ENCODE measurements around the gene SPTBN1. TPM values are rescaled to one million over a fixed set of nuclear protein-coding genes. Genes with fewer than 3 reads are reported as not detected.

The SPTBN1 gene
- total RNA-seq, 2 experiments from 2014 or later = 132 to 183 TPM

- H3K79me2 ChIP-seq (ENCODE audit: insufficient read depth, low read depth, low read length) = no peaks in the 10 kb centered on the region
- H3K4me2 ChIP-seq (ENCODE audit: low read length) = no peak overlapping the region
- H3K9me2 ChIP-seq (ENCODE audit: insufficient read depth, low read length) = no peaks in the 10 kb centered on the region
- H3K4me3 ChIP-seq (ENCODE audit: low read depth, low read length, poor library complexity, severe bottlenecking) = no peak overlapping the region
- H2AFZ ChIP-seq (ENCODE audit: low read length) = no peak overlapping the region
- BruUV-seq (replicated peaks) = no TSS peak
- H3K4me1 ChIP-seq (ENCODE audit: insufficient read depth, low read length, poor library complexity, severe bottlenecking) = no peaks in the 10 kb centered on the region
- H4K20me1 ChIP-seq (ENCODE audit: insufficient read depth, low read length) = no peaks in the 10 kb centered on the region
- peaks cover 97% of the 10 kb centered on the region for H3K36me3 ChIP-seq (ENCODE audit: insufficient read depth, low read length)
- CTCF ChIA-PET (ENCODE audit: unreplicated experiment) = no interaction called here
- no peaks in the 10 kb centered on the region for H3K9me3 ChIP-seq (ENCODE audit: low read length)
- no peak for DNase-seq (ENCODE audit: low spot score)
- no peak overlapping the region for H3K27ac ChIP-seq (ENCODE audit: low read depth, low read length, poor library complexity, severe bottlenecking)
- POLR2A ChIA-PET = no interaction called here
- TF ChIP-seq CTCF (conservative IDR thresholded peaks at IDR 0.05; ENCODE audit: low read length) (no peak), EZH2phosphoT487 (IDR thresholded peaks at IDR 0.05; ENCODE audit: borderline replicate concordance, low read depth, low read length) (no peak)
- intact Hi-C loops (cut with micrococcal nuclease; ENCODE audit: unreplicated experiment) = no loop called here
Measured at GRCh38 chr2:54659527-54659926, 203.4 kb downstream of the SPTBN1 start.

DNA sequence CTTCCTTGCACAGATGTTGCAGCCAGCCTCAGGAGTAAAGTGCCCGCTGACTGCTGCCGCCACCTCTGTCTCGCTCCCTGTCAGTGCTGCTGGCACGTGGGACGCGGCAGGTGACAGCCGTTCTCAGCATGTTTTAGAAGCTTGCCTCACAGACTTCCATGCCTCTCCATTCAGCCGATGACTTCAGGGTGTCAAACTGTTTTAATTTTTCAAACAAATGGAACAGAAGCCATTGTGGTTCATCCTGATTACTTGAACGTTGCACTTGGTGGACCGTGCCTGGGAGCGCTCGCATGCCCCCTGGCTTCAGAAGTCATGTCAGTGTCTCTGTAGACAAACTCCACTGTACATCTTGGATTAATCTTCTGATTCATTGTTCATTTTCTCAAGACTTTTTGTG, 204.6 kb downstream of the SPTBN1 start:
- no peak for DNase-seq (ENCODE audit: low spot score)
- Histone ChIP-seq H3K27ac (ENCODE audit: low read depth, low read length, poor library complexity, severe bottlenecking) (no peak overlapping the region), H2AFZ (ENCODE audit: low read length) (no peak overlapping the region), H3K4me3 (ENCODE audit: low read depth, low read length, poor library complexity, severe bottlenecking) (no peak overlapping the region), H3K79me2 (ENCODE audit: insufficient read depth, low read depth, low read length) (no peaks in the 10 kb centered on the region), H3K36me3 (ENCODE audit: insufficient read depth, low read length) (peaks cover 97% of the 10 kb centered on the region), H3K9me2 (ENCODE audit: insufficient read depth, low read length) (no peaks in the 10 kb centered on the region), H3K4me2 (ENCODE audit: low read length) (no peak overlapping the region), H3K9me3 (ENCODE audit: low read length) (no peaks in the 10 kb centered on the region), H3K4me1 (ENCODE audit: insufficient read depth, low read length, poor library complexity, severe bottlenecking) (no peaks in the 10 kb centered on the region), H4K20me1 (ENCODE audit: insufficient read depth, low read length) (no peaks in the 10 kb centered on the region)
- TF ChIP-seq EZH2phosphoT487 (IDR thresholded peaks at IDR 0.05; ENCODE audit: borderline replicate concordance, low read depth, low read length) = no peak
- TF ChIP-seq CTCF (conservative IDR thresholded peaks at IDR 0.05; ENCODE audit: low read length) = peak; percentile 34; the same call in 1 of the 2 replicates
- intact Hi-C loops (cut with micrococcal nuclease; ENCODE audit: unreplicated experiment) = loop anchor here (10.0 kb wide), 1 partner anchor 314 kb away; no protein-coding TSS in a partner anchor
- POLR2A ChIA-PET = interaction anchor here (0.6 kb wide), 1 partner anchor 29 kb away, joined by 6 read pairs; no protein-coding TSS in a partner anchor
- CTCF ChIA-PET (ENCODE audit: unreplicated experiment) = no interaction called here
- no TSS peak for BruUV-seq (replicated peaks)

DNA sequence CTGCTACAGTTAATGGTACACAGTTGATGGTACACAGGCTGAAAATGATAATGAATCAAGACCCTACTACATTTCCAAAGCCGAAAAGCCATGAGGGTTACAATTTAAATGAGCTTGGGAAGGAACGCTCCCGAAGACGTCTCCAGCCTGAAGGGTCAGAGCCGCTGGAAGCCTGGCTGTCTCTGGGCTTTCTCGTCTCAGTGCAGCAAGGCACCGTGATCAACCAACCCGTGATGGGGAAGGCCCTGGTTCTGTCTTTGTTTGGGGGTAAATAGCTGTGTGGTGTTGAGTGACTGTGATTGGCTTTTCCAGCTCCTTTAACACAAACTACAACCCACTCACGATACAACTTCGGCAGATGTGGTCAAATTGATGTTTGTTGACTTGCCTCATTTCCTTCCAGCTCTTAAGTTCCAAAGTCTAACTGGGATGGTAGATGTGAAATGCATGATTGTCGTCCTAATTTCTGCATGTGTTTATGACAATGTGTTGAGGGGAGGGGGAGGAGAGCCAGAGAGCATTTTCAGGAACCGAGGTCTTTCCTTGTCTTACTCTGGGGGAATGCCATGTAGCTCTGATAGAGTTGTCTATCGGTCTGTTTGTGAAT, 207.4 kb downstream of the SPTBN1 start:
- no peaks in the 10 kb centered on the region for H3K9me2 ChIP-seq (ENCODE audit: insufficient read depth, low read length)
- no peaks in the 10 kb centered on the region for H3K79me2 ChIP-seq (ENCODE audit: insufficient read depth, low read depth, low read length)
- H3K9me3 ChIP-seq (ENCODE audit: low read length) = no peaks in the 10 kb centered on the region
- peaks cover 99% of the 10 kb centered on the region for H3K36me3 ChIP-seq (ENCODE audit: insufficient read depth, low read length)
- TF ChIP-seq CTCF (conservative IDR thresholded peaks at IDR 0.05; ENCODE audit: low read length) (no peak), EZH2phosphoT487 (IDR thresholded peaks at IDR 0.05; ENCODE audit: borderline replicate concordance, low read depth, low read length) (no peak)
- ChIA-PET POLR2A (interaction anchor here (0.9 to 1.1 kb wide), 2 partner anchors 12 to 104 kb away, joined by 3 to 4 read pairs; no protein-coding TSS in a partner anchor), CTCF (ENCODE audit: unreplicated experiment) (no interaction called here)
- no peak overlapping the region for H3K4me2 ChIP-seq (ENCODE audit: low read length)
- BruUV-seq (replicated peaks) = no TSS peak
- H3K4me3 ChIP-seq (ENCODE audit: low read depth, low read length, poor library complexity, severe bottlenecking) = no peak overlapping the region
- no peaks in the 10 kb centered on the region for H3K4me1 ChIP-seq (ENCODE audit: insufficient read depth, low read length, poor library complexity, severe bottlenecking)
- H4K20me1 ChIP-seq (ENCODE audit: insufficient read depth, low read length) = no peaks in the 10 kb centered on the region
- DNase-seq (ENCODE audit: low spot score) = no peak
- no peak overlapping the region for H3K27ac ChIP-seq (ENCODE audit: low read depth, low read length, poor library complexity, severe bottlenecking)
- intact Hi-C loops (cut with micrococcal nuclease; ENCODE audit: unreplicated experiment) = loop anchor here (2.0 to 10.0 kb wide), 2 partner anchors 41 to 311 kb away; no protein-coding TSS in a partner anchor
- no peak overlapping the region for H2AFZ ChIP-seq (ENCODE audit: low read length)

Measured in OCI-LY7 (cell line).